ENCODE data around the gene HOXB8.

DNA sequence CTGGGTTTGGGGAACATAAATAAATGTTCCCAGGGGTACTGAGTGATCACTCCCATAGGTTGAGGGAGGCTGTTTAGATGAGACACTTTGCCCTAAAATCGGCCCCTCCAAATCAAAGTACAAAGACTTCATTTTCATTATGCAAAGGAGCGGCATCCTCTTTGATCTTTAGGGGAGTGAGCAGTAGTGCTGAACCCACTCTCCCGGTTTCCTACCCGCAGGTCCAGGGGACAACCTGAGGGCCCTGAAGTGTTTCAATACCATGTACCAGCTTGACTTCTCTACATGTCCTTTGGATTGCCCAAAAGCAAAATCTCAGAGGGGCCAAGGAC, 13.9 kb downstream of the HOXB8 start:
- TF ChIP-seq POLR2A (IDR thresholded peaks at IDR 0.05; ENCODE audit: low read depth, low read length) (no peak), POLR2AphosphoS5 (IDR thresholded peaks at IDR 0.05; ENCODE audit: low read depth, low read length) (no peak)

Data from GM12892 (cell line).